HCT116 (cell line): ENCODE data around the gene SCARB1. TPM values are rescaled to one million over a fixed set of nuclear protein-coding genes. Genes with fewer than 3 reads are reported as not detected.

Experiments used
- ATAC-seq: fragments of 200-7000 bp; cut with Tn5 transposase; 2 replicates; pipeline ENCODE4 v1.9.1; 2020; ENCODE audit warnings: mild to moderate bottlenecking, moderate library complexity
- BruUV-seq: library from RNA; stranded (reverse); fragments of 400-500 nt; replicated peaks from 2 replicates; lab custom pipeline; 2021; lab: Mats Ljungman, UMichigan
- CTCF ChIA-PET: fragments of 300-600 bp; sonication (Branson Sonifier 250); formaldehyde crosslinking; loops from one replicate; lab custom pipeline; 2021; ENCODE audit warnings: antibody characterized with exemption; lab: Charles Lee
- POLR2A ChIA-PET: fragments of 300-600, 350-600 bp; sonication (Branson Sonifier 250); formaldehyde crosslinking; loops from one replicate; lab custom pipeline; 2021; ENCODE audit warnings: antibody characterized with exemption; lab: Charles Lee
- RAD21 ChIA-PET, 2 experiments: fragments of 300-600 bp; sonication (Branson Sonifier 250); formaldehyde crosslinking; loops; one replicate each; lab custom pipeline; 2023; ENCODE audit warnings: low total read pairs in 2 of 2; ENCODE audit not compliant: uncharacterized antibody in 2 of 2, unreplicated experiment in 2 of 2, low non-redundant PET in 1 of 2; lab: Charles Lee
- DNase-seq: peaks from one replicate; pipeline ENCODE4 v3.0.0-alpha.2; 2010; ENCODE audit warnings: low read depth, low spot score
- H2AFZ ChIP-seq: fragments of 200-600 bp; shearing (Covaris generic), sonication (generic); 2 replicates; pipeline ENCODE4 v1.6.1; 2017; ENCODE audit warnings: low read depth, mixed run types, mixed read lengths, antibody characterized with exemption, low read length; ENCODE audit not compliant: poor library complexity, severe bottlenecking
- H3K27ac ChIP-seq: 2 replicates; pipeline ENCODE4 v1.5.1; 2012; ENCODE audit warnings: low read depth, low read length
- H3K27me3 ChIP-seq: fragments of 200-600 bp; sonication (generic); 2 replicates; pipeline ENCODE4 v1.6.1; 2016; ENCODE audit warnings: mixed run types, low read length, mixed read lengths; ENCODE audit not compliant: insufficient read depth
- H3K36me3 ChIP-seq, 2 experiments: fragments of 200-500 bp in 1 of 2; fragments of 200-600 bp in 1 of 2; sonication (Bioruptor generic) in 1 of 2; sonication (generic) in 1 of 2; 2 replicates each; pipeline versions ENCODE4 v1.5.1 to v1.6.1; 2014 to 2016; ENCODE audit warnings: low read length in 2 of 2, inconsistent platforms in 1 of 2, mixed read lengths in 1 of 2, mixed run types in 1 of 2; ENCODE audit not compliant: insufficient read depth in 2 of 2, control insufficient read depth in 1 of 2
- H3K4me1 ChIP-seq, 2 experiments: fragments of 200-600 bp in 1 of 2; sonication (generic) in 1 of 2; 2 replicates each; pipeline versions ENCODE4 v1.5.1 to v1.6.1; 2012 to 2017; ENCODE audit warnings: low read length in 2 of 2, inconsistent platforms in 1 of 2, mild to moderate bottlenecking in 1 of 2, mixed read lengths in 1 of 2, mixed run types in 1 of 2, moderate library complexity in 1 of 2; ENCODE audit not compliant: insufficient read depth in 2 of 2, control insufficient read depth in 1 of 2
- H3K4me2 ChIP-seq: fragments of 200-600 bp; sonication (generic); 2 replicates; pipeline ENCODE4 v1.6.1; 2017; ENCODE audit warnings: mixed run types, low read length, mixed read lengths
- H3K4me3 ChIP-seq, 2 experiments: fragments of 200-600 bp in 1 of 2; sonication (generic) in 1 of 2; replicated peaks in 1 of 2; 2 replicates each; pipeline ENCODE4 v1.5.1; 2011 to 2016; ENCODE audit warnings: low read length in 2 of 2, control low read depth in 1 of 2, low read depth in 1 of 2, mild to moderate bottlenecking in 1 of 2, mixed read lengths in 1 of 2, mixed run types in 1 of 2
- H3K79me2 ChIP-seq: fragments of 200-600 bp; sonication (generic); 2 replicates; pipeline ENCODE4 v1.6.1; 2017; ENCODE audit warnings: mild to moderate bottlenecking, mixed run types, low read length, moderate library complexity, mixed read lengths; ENCODE audit not compliant: insufficient read depth
- H3K9ac ChIP-seq: fragments of 200-600 bp; sonication (generic); 2 replicates; pipeline ENCODE4 v1.6.1; 2016; ENCODE audit warnings: low read length, mixed read lengths
- H3K9me2 ChIP-seq: fragments of 200-600 bp; sonication (generic), shearing (Covaris generic); 2 replicates; pipeline ENCODE4 v1.6.1; 2017; ENCODE audit warnings: mixed run types, mild to moderate bottlenecking, moderate library complexity; ENCODE audit not compliant: insufficient read depth
- H3K9me3 ChIP-seq, 2 experiments: fragments of 200-500 bp in 1 of 2; fragments of 200-600 bp in 1 of 2; sonication (Bioruptor generic) in 1 of 2; sonication (generic) in 1 of 2; 2 replicates each; pipeline ENCODE4 v1.6.1; 2014 to 2017; ENCODE audit warnings: low read length in 2 of 2, mixed read lengths in 2 of 2, inconsistent platforms in 1 of 2, low read depth in 1 of 2, mild to moderate bottlenecking in 1 of 2, mixed run types in 1 of 2, moderate library complexity in 1 of 2; ENCODE audit not compliant: control insufficient read depth in 1 of 2, insufficient read depth in 1 of 2
- H4K20me1 ChIP-seq: fragments of 200-600 bp; sonication (generic), shearing (Covaris generic); 2 replicates; pipeline ENCODE4 v1.6.1; 2017; ENCODE audit warnings: mixed run types, mild to moderate bottlenecking, moderate library complexity; ENCODE audit not compliant: insufficient read depth
- CEBPB ChIP-seq: IDR thresholded peaks from 2 replicates; pipeline ENCODE4 v1.6.1; 2012; ENCODE audit warnings: low read depth
- EZH2phosphoT487 ChIP-seq: fragments of 200-600 bp; IDR thresholded peaks from 2 replicates; pipeline ENCODE4 v1.6.1; 2018; ENCODE audit warnings: antibody characterized with exemption, borderline replicate concordance
- FOSL1 ChIP-seq: IDR thresholded peaks from 2 replicates; pipeline ENCODE4 v1.6.1; 2012; ENCODE audit warnings: low read depth
- JUND ChIP-seq: IDR thresholded peaks from 2 replicates; pipeline ENCODE4 v1.6.1; 2012
- POLR2A ChIP-seq: IDR thresholded peaks from 2 replicates; pipeline ENCODE4 v1.7.0; 2011; ENCODE audit warnings: borderline replicate concordance; ENCODE audit not compliant: insufficient read depth, insufficient read length; ENCODE audit errors: extremely low read depth
- POLR2AphosphoS5 ChIP-seq: IDR thresholded peaks from 2 replicates; pipeline ENCODE4 v1.6.1; 2011; ENCODE audit warnings: mild to moderate bottlenecking, low read depth, low read length, moderate library complexity
- RAD21 ChIP-seq: IDR thresholded peaks from 2 replicates; pipeline ENCODE4 v1.6.1; 2012; ENCODE audit warnings: low read depth, mild to moderate bottlenecking
- SP1 ChIP-seq: IDR thresholded peaks from 2 replicates; pipeline ENCODE4 v1.6.1; 2012; ENCODE audit warnings: low read depth
- SRF ChIP-seq: IDR thresholded peaks from 2 replicates; pipeline ENCODE4 v1.6.1; 2012; ENCODE audit warnings: low read depth
- TCF7L2 ChIP-seq: IDR thresholded peaks from 2 replicates; pipeline ENCODE4 v1.7.0; 2011; ENCODE audit warnings: borderline replicate concordance, inconsistent platforms; ENCODE audit not compliant: insufficient read depth, insufficient read length; ENCODE audit errors: extremely low read depth
- ZFX ChIP-seq: fragments of 450-650 bp; IDR thresholded peaks from 2 replicates; pipeline ENCODE4 v1.6.1; 2017
- ZNF274 ChIP-seq: fragments of 200-500 bp; sonication (Bioruptor generic); IDR thresholded peaks from 2 replicates; pipeline ENCODE4 v1.6.1; 2014; ENCODE audit warnings: mild to moderate bottlenecking, low read depth, low read length, inconsistent platforms
- intact Hi-C: fragments of 100-400 bp; cut with micrococcal nuclease; formaldehyde crosslinking; loops from 2 replicates; pipeline ENCODE4 v1.10.0; 2022
- total RNA-seq: library from RNA; stranded (reverse); gene quantifications from one replicate; pipeline ENCODE4 v1.2.1, GENCODE V29; 2021; ENCODE audit not compliant: unreplicated experiment
- TF ChIP-seq, protein P1 (sequence below): IDR thresholded peaks from 2 replicates; pipeline ENCODE4 v1.6.1; 2011; ENCODE audit warnings: mild to moderate bottlenecking, low read length, moderate library complexity; ENCODE audit not compliant: insufficient replicate concordance; ENCODE audit errors: extremely low read depth
- TF ChIP-seq, protein P2 (sequence below), 3 experiments: fragments of 200-600 bp in 1 of 3; sonication (generic) in 1 of 3; IDR thresholded peaks in 2 of 3; conservative IDR thresholded peaks in 1 of 3; 2 replicates each; pipeline ENCODE4 v1.5.1; 2012 to 2017; ENCODE audit warnings: low read depth in 2 of 3, low read length in 2 of 3, antibody characterized with exemption in 1 of 3, borderline replicate concordance in 1 of 3, control low read depth in 1 of 3, mild to moderate bottlenecking in 1 of 3, mixed read lengths in 1 of 3, mixed run types in 1 of 3, moderate library complexity in 1 of 3; ENCODE audit not compliant: insufficient read depth in 1 of 3
- TF ChIP-seq, protein P3 (sequence below): IDR thresholded peaks from 2 replicates; pipeline ENCODE4 v1.6.1; 2012
- TF ChIP-seq, protein P4 (sequence below): IDR thresholded peaks from 2 replicates; pipeline ENCODE4 v1.6.1; 2012; ENCODE audit warnings: low read depth

The SCARB1 gene
- total RNA-seq, 1 experiment from 2014 or later = 95.5 TPM

DNA sequence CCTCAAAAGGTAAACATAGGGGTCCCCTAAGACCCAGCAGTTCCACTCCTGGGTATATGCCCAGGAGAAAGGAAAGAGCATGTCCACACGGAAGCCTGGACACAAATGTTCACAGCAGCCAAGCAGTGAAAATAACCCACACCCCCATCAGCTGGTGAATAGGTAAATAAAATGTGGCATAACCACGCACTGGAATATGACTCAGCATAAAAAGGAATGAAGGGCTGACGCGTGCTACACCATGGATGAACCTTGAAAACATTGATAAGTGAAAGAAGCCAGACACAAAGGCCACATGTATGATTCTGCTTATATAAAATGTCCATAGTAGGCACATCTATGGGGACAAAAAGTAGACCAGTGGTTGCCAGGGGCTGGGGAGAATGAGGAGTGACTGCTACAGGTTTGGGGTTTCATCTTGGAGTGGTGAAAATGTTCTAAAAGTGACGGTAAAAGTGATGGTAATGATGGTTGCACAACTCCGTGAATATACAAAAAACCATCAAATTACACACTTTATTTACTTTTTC is 3.8 kb upstream of the SCARB1 start (continued):
- TF ChIP-seq, protein P1, sequence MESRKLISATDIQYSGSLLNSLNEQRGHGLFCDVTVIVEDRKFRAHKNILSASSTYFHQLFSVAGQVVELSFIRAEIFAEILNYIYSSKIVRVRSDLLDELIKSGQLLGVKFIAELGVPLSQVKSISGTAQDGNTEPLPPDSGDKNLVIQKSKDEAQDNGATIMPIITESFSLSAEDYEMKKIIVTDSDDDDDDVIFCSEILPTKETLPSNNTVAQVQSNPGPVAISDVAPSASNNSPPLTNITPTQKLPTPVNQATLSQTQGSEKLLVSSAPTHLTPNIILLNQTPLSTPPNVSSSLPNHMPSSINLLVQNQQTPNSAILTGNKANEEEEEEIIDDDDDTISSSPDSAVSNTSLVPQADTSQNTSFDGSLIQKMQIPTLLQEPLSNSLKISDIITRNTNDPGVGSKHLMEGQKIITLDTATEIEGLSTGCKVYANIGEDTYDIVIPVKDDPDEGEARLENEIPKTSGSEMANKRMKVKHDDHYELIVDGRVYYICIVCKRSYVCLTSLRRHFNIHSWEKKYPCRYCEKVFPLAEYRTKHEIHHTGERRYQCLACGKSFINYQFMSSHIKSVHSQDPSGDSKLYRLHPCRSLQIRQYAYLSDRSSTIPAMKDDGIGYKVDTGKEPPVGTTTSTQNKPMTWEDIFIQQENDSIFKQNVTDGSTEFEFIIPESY = no peak
- TF ChIP-seq POLR2A (no peak), EZH2phosphoT487 (no peak)
- TF ChIP-seq, protein P2, sequence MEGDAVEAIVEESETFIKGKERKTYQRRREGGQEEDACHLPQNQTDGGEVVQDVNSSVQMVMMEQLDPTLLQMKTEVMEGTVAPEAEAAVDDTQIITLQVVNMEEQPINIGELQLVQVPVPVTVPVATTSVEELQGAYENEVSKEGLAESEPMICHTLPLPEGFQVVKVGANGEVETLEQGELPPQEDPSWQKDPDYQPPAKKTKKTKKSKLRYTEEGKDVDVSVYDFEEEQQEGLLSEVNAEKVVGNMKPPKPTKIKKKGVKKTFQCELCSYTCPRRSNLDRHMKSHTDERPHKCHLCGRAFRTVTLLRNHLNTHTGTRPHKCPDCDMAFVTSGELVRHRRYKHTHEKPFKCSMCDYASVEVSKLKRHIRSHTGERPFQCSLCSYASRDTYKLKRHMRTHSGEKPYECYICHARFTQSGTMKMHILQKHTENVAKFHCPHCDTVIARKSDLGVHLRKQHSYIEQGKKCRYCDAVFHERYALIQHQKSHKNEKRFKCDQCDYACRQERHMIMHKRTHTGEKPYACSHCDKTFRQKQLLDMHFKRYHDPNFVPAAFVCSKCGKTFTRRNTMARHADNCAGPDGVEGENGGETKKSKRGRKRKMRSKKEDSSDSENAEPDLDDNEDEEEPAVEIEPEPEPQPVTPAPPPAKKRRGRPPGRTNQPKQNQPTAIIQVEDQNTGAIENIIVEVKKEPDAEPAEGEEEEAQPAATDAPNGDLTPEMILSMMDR (IDR thresholded peaks at IDR 0.05 in 2 of 3, conservative IDR thresholded peaks at IDR 0.05 in 1 of 3; ENCODE audit: borderline replicate concordance in 1 of 3, insufficient read depth in 1 of 3, low read depth in 2 of 3, low read length in 2 of 3) = no peak

DNA sequence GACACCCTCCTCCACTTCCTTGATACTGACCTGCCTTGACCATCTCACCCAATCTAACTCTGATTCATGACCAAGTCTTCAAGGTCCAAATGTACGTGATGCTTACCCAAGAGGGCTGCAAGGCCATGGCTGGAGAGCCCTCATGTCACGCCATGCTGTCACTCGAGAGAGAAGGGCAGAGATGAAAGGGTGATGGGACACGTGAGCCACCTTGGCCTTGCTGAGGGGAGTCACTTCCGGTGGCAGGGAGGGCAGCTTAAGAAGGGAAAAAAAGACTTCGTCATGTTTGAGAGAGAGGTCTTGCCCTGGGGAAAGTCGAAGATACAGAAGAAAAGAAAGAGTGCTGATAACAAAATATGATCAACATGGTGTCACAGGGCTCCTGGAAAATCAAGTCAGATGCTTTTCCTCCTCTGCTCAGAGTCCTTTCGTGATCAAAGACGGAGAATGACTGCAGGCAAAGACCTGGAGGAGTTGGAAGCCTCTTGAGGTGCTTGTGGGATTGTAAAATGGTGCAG is 3.3 kb upstream of the SCARB1 start:
- H3K27me3 ChIP-seq = no peaks in the 10 kb centered on the region
- no peaks in the 10 kb centered on the region for H3K9me2 ChIP-seq
- BruUV-seq = no TSS peak
- no peaks in the 10 kb centered on the region for H3K36me3 ChIP-seq
- ATAC-seq (no peak), DNase-seq (no peak)
- ChIA-PET POLR2A (no interaction called here), CTCF (no interaction called here), RAD21 (no interaction called here)
- no peak overlapping the region for H3K9ac ChIP-seq
- intact Hi-C loops = no loop called here
- peaks cover 16% of the 10 kb centered on the region for H3K79me2 ChIP-seq
- H3K4me2 ChIP-seq = peak overlapping the region; percentile 13
- no peak overlapping the region for H3K27ac ChIP-seq
- H3K4me1 ChIP-seq = peaks cover 13 to 40% of the 10 kb centered on the region in 2 experiments
- H3K9me3 ChIP-seq = no peaks in the 10 kb centered on the region
- H4K20me1 ChIP-seq = no peaks in the 10 kb centered on the region
- no peak overlapping the region for H3K4me3 ChIP-seq
- no peak overlapping the region for H2AFZ ChIP-seq
- TF ChIP-seq ZNF274 (no peak), TCF7L2 (no peak), FOSL1 (no peak), JUND (no peak), ZFX (no peak), EZH2phosphoT487 (no peak), RAD21 (no peak), SRF (no peak), CEBPB (no peak), SP1 (no peak), POLR2AphosphoS5 (no peak)
- TF ChIP-seq, protein P3, sequence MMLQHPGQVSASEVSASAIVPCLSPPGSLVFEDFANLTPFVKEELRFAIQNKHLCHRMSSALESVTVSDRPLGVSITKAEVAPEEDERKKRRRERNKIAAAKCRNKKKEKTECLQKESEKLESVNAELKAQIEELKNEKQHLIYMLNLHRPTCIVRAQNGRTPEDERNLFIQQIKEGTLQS = no peak
- TF ChIP-seq, protein P4, sequence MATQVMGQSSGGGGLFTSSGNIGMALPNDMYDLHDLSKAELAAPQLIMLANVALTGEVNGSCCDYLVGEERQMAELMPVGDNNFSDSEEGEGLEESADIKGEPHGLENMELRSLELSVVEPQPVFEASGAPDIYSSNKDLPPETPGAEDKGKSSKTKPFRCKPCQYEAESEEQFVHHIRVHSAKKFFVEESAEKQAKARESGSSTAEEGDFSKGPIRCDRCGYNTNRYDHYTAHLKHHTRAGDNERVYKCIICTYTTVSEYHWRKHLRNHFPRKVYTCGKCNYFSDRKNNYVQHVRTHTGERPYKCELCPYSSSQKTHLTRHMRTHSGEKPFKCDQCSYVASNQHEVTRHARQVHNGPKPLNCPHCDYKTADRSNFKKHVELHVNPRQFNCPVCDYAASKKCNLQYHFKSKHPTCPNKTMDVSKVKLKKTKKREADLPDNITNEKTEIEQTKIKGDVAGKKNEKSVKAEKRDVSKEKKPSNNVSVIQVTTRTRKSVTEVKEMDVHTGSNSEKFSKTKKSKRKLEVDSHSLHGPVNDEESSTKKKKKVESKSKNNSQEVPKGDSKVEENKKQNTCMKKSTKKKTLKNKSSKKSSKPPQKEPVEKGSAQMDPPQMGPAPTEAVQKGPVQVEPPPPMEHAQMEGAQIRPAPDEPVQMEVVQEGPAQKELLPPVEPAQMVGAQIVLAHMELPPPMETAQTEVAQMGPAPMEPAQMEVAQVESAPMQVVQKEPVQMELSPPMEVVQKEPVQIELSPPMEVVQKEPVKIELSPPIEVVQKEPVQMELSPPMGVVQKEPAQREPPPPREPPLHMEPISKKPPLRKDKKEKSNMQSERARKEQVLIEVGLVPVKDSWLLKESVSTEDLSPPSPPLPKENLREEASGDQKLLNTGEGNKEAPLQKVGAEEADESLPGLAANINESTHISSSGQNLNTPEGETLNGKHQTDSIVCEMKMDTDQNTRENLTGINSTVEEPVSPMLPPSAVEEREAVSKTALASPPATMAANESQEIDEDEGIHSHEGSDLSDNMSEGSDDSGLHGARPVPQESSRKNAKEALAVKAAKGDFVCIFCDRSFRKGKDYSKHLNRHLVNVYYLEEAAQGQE = no peak
